ENCODE results near the gene TMPRSS4. TPM values are rescaled to one million over a fixed set of nuclear protein-coding genes. Genes with fewer than 3 reads are reported as not detected.

Gene TMPRSS4
- total and polyA plus RNA-seq, 2 experiments from 2014 or later, result 0.10 to 0.58 TPM

DNA sequence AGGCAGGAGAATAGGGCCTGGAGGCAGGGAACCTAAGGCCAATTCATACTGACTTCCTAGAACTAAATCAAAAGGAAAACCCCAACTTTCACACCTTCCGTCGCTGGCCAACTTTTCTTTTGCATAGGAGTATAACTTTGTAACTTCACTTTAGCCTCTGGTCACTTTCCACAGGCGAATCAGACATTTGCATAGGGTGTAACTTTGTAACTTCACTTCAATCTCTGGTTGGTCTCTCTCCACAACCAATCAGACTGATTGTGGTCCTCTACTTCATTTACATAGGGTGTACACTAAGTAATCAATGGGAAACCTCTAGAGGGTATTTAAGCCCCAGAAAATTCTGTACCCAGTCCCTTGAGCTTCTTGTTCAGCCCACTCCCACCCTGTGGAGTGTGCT, 11.5 kb upstream of the TMPRSS4 start (continued):
- TF ChIP-seq ZNF462 (CRISPR knock-in tag; IDR thresholded peaks at IDR 0.05) (no peak), REST (IDR thresholded peaks at IDR 0.05; ENCODE audit: unreplicated experiment) (no peak), JUNB (IDR thresholded peaks at IDR 0.05; ENCODE audit: unreplicated experiment) (no peak), EZH2 (IDR thresholded peaks at IDR 0.05; ENCODE audit: low read depth, unreplicated experiment) (no peak), ZNF114 (CRISPR knock-in tag; IDR thresholded peaks at IDR 0.05) (no peak), ZNF331 (CRISPR knock-in tag; IDR thresholded peaks at IDR 0.05; ENCODE audit: low read depth) (no peak), NANOG (IDR thresholded peaks at IDR 0.05; ENCODE audit: borderline replicate concordance) (no peak), POLR2AphosphoS5 (IDR thresholded peaks at IDR 0.05; ENCODE audit: low read depth) (no peak), STAT1 (IDR thresholded peaks at IDR 0.05; ENCODE audit: unreplicated experiment) (no peak), CREB1 (CRISPR knock-in tag; IDR thresholded peaks at IDR 0.05; ENCODE audit: low read depth) (no peak)
